LHCN-M2 (cell line): Measurements from ENCODE around the gene CRHR1. TPM values are rescaled to one million over a fixed set of nuclear protein-coding genes. Genes with fewer than 3 reads are reported as not detected.

Experiments
- DNase-seq: peaks from one replicate; pipeline ENCODE4 v3.0.0-alpha.2; 2012; ENCODE audit warnings: low read depth
- total RNA-seq: library from RNA; depleted of rRNA; stranded (reverse); fragments of >200 nt; gene quantifications from 2 replicates; pipeline ENCODE4 v1.2.3, GENCODE V29; 2014; rRNA removed

CRHR1 gene
- total RNA-seq, 1 experiment from 2014 or later: not detected

- DNase-seq: no peak
Observed at GRCh38 chr17:45863857-45864654, 79.9 kb downstream of the CRHR1 start.

DNA sequence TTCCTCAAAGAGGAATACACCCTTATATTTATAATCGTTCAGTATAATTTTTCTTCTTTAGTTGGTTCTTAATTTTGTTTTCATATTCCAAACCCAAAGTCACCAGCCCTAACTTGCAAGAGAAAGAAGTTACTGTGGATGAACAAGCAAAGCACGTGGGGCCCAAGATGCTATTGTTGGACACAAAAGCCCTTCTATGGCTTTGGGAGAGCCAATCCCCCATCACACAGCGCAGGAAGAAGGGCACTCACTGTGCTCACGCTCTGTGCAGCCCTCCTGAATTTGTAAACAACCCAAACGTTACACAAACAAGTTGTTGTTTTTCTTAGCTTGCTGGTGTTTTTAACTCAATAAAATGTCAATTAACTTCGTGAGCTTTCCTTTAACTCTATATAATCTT is 83.1 kb downstream of the CRHR1 start:
- no peak for DNase-seq

- no peak for DNase-seq
Observed at GRCh38 chr17:45867702-45868101, 83.6 kb downstream of the CRHR1 start.

GRCh38 chr17:45868276-45868675 is 84.2 kb downstream of the CRHR1 start:
- peak; percentile 3 for DNase-seq

DNA sequence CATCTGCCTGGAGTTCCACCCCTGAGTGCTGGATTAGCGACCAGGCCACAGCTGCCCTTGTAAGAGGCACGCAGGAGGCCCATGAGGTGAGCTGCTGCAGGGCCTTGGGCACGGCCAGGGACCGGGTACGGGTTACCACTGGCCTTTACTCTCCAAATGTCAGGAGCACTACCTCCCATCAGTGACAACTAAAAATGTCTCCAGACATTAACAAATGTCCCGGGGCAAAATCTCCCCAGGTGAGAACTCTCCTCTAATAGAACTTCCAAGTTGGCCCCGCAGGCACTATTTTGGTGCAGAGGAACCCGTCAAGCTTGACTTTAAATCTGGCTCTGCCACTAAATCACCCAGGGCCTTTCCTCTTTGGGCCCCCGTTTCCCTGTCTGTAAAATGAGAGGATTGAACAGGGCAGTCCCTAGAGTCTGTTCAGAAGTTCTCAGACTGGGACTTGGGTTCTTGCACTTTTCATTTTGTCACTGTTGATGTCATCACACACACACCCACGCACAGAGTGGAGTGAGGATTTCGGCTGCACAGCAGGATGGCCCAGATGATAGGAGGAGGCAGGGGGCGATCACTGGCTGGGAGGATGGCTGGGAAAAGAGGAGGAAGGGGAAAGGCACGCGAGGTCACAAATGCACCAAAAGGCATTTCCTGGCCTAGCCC is 85.7 kb downstream of the CRHR1 start:
- DNase-seq: no peak

GRCh38 chr17:45870342-45870974 is 86.3 kb downstream of the CRHR1 start:
- no peak for DNase-seq

DNA sequence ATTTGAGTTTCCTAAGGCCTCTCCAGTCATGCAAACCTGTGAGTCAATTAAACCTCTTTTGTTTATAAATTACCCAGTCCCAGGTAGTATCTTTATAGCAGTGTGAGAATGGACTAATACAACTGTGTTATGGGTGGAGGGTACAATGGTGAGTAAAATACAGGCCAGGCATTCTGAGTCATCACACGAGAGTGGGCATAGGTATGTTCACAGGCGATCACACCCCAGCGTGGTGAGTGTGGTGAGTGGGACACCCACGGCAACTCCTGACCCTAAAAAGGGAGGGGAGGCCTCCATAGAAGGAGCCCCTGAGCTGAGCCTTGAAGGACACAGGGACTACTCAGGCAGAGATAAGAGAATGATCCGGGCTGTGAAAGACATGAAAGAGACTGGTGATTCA is 87.6 kb downstream of the CRHR1 start:
- DNase-seq: no peak

DNA sequence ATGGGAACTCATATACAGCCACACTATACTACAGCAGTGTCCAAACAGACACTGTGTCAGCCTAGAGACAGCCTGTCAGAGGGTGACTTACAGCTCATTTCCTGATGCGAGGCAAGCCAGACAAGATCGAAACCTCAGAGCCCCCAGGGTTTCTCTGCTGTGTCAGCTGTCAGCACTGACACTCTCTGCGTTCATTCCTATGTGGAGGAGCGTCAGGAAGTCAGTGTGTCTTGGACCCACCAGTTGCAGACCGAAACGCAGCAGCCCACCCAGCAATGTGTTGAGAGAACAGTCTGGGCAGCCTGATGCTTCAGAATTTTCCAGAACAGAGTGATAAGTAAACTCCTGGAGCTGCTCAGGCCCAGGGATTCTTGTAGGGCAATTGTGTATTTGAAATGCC is 89.6 kb downstream of the CRHR1 start:
- no peak for DNase-seq

- no peak for DNase-seq
Observed at GRCh38 chr17:45874151-45874550, 90.0 kb downstream of the CRHR1 start.

DNA sequence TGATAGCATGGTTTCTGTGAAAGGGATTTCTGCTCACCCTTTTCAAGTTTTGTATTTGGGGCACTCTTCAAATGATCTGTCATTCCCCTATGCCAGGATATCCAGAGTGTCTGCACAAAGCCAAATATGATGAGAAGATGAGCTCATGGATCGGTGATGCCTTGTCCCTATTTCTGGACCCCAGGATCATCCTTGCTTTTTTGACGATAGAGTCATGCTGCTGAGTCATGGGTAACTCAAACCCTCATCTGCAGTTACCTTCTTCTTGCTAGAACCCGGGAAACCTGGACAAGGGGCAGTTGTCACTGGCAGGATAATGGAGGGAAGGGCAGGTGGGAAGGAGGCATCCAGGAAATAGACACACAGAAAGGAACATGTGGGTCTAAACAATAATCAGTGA is 92.4 kb downstream of the CRHR1 start:
- DNase-seq: no peak

DNA sequence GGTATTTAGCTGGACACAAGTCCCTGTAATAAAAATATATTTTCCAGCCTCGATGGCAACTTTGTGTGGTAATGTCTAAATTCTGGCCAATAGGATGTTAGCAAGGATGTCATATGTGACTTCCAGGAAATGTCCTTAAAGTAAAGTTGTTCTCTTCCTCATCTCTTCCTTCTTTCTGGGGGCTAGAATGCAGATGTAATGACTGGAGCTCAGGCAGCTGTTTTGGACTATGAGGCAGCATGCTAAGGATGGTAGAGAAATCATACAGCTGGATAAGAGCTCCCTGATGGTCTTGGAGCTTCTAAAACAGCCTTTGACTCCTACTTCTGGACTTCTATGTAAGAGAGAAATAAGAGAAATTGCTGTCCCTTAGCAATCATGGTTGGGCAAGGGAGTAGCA is 93.3 kb downstream of the CRHR1 start:
- DNase-seq: no peak

DNA sequence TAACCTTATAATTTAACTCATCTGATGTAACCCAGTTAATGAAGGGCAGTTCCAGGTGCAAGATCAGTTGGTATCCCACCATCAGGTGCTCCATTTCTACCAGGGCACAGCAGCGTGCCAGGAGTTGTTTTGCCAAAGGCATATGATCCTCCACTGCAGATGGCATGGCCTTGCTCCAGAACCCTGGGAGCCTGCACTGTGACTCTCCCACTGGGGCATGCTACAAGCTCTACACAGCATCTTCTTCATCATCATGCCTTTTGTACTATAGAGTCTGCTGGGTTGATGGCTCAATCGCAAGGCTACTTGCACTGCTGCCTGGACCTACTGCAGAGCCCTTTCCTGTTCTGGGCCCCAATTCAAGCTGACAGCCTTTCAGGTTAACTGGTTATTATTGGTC is 98.9 kb downstream of the CRHR1 start:
- no peak for DNase-seq

Other genes starting within 250 kb of the CRHR1 start
- not detected in 2 replicates for gene SPPL2C, start 60.6 kb downstream of the CRHR1 start, total RNA-seq
- gene MAPT, start 110.2 kb downstream of the CRHR1 start, total RNA-seq: 0.06 TPM in 1 of 2 replicates, not detected in the other
- gene STH, start 214.9 kb downstream of the CRHR1 start, total RNA-seq: not detected in 2 replicates